ENCODE results near the gene GPR146. TPM values are rescaled to one million over a fixed set of nuclear protein-coding genes. Genes with fewer than 3 reads are reported as not detected.

Gene GPR146
- total and polyA plus RNA-seq, 2 experiments from 2014 or later: 2.6 to 5.2 TPM

- Histone ChIP-seq H3K27ac (no peak overlapping the region), H3K9me2 (replicated peaks; ENCODE audit: insufficient read depth) (no peaks in the 10 kb centered on the region), H3K9me3 (ENCODE audit: low read depth) (no peaks in the 10 kb centered on the region), H3K4me1 (ENCODE audit: insufficient read depth) (peaks cover 9% of the 10 kb centered on the region), H3K27me3 (no peaks in the 10 kb centered on the region), H3K4me2 (no peak overlapping the region), H3K4me3 (no peak overlapping the region), H3K36me3 (replicated peaks; ENCODE audit: insufficient read depth, low read depth) (no peaks in the 10 kb centered on the region), H4K20me1 (ENCODE audit: insufficient read depth, poor library complexity, severe bottlenecking) (peaks cover 2% of the 10 kb centered on the region), H3K79me2 (peaks cover 45% of the 10 kb centered on the region), H2AFZ (no peak overlapping the region)
- WGBS (ENCODE audit: low lambda C conversion rate, missing lambda C conversion rate): 98% methylated on average over 38 of the region's 42 CpGs
- no peak for DNase-seq (ENCODE audit: low spot score)
- TF ChIP-seq CTCF (IDR thresholded peaks at IDR 0.05; ENCODE audit: poor library complexity): no peak
Observed at GRCh38 chr7:1019789-1020610, 24.3 kb upstream of the GPR146 start.

GRCh38 chr7:1020849-1021251, 23.5 kb upstream of the GPR146 start:
- H3K9me2 ChIP-seq (replicated peaks; ENCODE audit: insufficient read depth): no peaks in the 10 kb centered on the region
- no peak for DNase-seq (ENCODE audit: low spot score)
- no peak overlapping the region for H3K4me2 ChIP-seq
- H3K36me3 ChIP-seq (replicated peaks; ENCODE audit: insufficient read depth, low read depth): no peaks in the 10 kb centered on the region
- H3K27ac ChIP-seq: no peak overlapping the region
- TF ChIP-seq EZH2 (IDR thresholded peaks at IDR 0.05; ENCODE audit: borderline replicate concordance): no peak
- TF ChIP-seq CTCF (IDR thresholded peaks at IDR 0.05; ENCODE audit: poor library complexity): peak; percentile 4
- H3K27me3 ChIP-seq: no peaks in the 10 kb centered on the region
- H3K4me1 ChIP-seq (ENCODE audit: insufficient read depth): peaks cover 3% of the 10 kb centered on the region
- peaks cover 9% of the 10 kb centered on the region for H4K20me1 ChIP-seq (ENCODE audit: insufficient read depth, poor library complexity, severe bottlenecking)
- no peaks in the 10 kb centered on the region for H3K9me3 ChIP-seq (ENCODE audit: low read depth)
- 84% methylated on average over 7 of the region's 7 CpGs for WGBS (ENCODE audit: low lambda C conversion rate, missing lambda C conversion rate)
- no peak overlapping the region for H3K4me3 ChIP-seq
- peaks cover 49% of the 10 kb centered on the region for H3K79me2 ChIP-seq
- H2AFZ ChIP-seq: no peak overlapping the region

GRCh38 chr7:1021366-1021765, 23.0 kb upstream of the GPR146 start:
- DNase-seq (ENCODE audit: low spot score): no peak
- no peak overlapping the region for H3K27ac ChIP-seq
- H3K79me2 ChIP-seq: peaks cover 54% of the 10 kb centered on the region
- peaks cover 11% of the 10 kb centered on the region for H4K20me1 ChIP-seq (ENCODE audit: insufficient read depth, poor library complexity, severe bottlenecking)
- no peaks in the 10 kb centered on the region for H3K27me3 ChIP-seq
- H2AFZ ChIP-seq: no peak overlapping the region
- H3K4me3 ChIP-seq: no peak overlapping the region
- H3K9me2 ChIP-seq (replicated peaks; ENCODE audit: insufficient read depth): no peaks in the 10 kb centered on the region
- no peaks in the 10 kb centered on the region for H3K36me3 ChIP-seq (replicated peaks; ENCODE audit: insufficient read depth, low read depth)
- H3K4me2 ChIP-seq: no peak overlapping the region
- peaks cover 3% of the 10 kb centered on the region for H3K4me1 ChIP-seq (ENCODE audit: insufficient read depth)
- no peak for TF ChIP-seq EZH2 (IDR thresholded peaks at IDR 0.05; ENCODE audit: borderline replicate concordance)
- no peak for TF ChIP-seq EZH2phosphoT487 (IDR thresholded peaks at IDR 0.05; ENCODE audit: low read depth, severe bottlenecking, unreplicated experiment)
- TF ChIP-seq CTCF (IDR thresholded peaks at IDR 0.05; ENCODE audit: poor library complexity): no peak
- H3K9me3 ChIP-seq (ENCODE audit: low read depth): no peaks in the 10 kb centered on the region
- WGBS (ENCODE audit: low lambda C conversion rate, missing lambda C conversion rate): 95% methylated on average over 7 of the region's 7 CpGs
